Stomach (tissue), 4 donors: Measurements from ENCODE around the gene TRIM46.

Experiments used
- EP300 ChIP-seq: sonication (generic); formaldehyde crosslinking; IDR thresholded peaks from one replicate; pipeline ENCODE4 v1.6.1; 2017; ENCODE audit warnings: antibody characterized with exemption
- POLR2AphosphoS5 ChIP-seq, 3 donors: sonication (generic); formaldehyde crosslinking; IDR thresholded peaks; one replicate each; pipeline ENCODE4 v1.6.1; 2016; ENCODE audit warnings: antibody characterized with exemption in 3 of 3
- TF ChIP-seq, protein P1 (sequence below), 7 experiments: fragments of 450-650 bp in 4 of 7; fragments of 200-600 bp in 3 of 7; sonication (generic) in 3 of 7; IDR thresholded peaks; one replicate each; pipeline ENCODE4 v1.5.1; 2016 to 2019; ENCODE audit warnings: antibody characterized with exemption in 7 of 7, control low read depth in 2 of 7, mild to moderate bottlenecking in 1 of 7

- TF ChIP-seq POLR2AphosphoS5 (IDR thresholded peaks at IDR 0.05) (no peak), EP300 (no peak)
- TF ChIP-seq, protein P1, sequence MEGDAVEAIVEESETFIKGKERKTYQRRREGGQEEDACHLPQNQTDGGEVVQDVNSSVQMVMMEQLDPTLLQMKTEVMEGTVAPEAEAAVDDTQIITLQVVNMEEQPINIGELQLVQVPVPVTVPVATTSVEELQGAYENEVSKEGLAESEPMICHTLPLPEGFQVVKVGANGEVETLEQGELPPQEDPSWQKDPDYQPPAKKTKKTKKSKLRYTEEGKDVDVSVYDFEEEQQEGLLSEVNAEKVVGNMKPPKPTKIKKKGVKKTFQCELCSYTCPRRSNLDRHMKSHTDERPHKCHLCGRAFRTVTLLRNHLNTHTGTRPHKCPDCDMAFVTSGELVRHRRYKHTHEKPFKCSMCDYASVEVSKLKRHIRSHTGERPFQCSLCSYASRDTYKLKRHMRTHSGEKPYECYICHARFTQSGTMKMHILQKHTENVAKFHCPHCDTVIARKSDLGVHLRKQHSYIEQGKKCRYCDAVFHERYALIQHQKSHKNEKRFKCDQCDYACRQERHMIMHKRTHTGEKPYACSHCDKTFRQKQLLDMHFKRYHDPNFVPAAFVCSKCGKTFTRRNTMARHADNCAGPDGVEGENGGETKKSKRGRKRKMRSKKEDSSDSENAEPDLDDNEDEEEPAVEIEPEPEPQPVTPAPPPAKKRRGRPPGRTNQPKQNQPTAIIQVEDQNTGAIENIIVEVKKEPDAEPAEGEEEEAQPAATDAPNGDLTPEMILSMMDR (IDR thresholded peaks at IDR 0.05): no peak
Observed at GRCh38 chr1:155209312-155209721, 35.7 kb downstream of the TRIM46 start.
